Mammary epithelial cell (primary cell): Measurements from ENCODE around the gene RNF8.

Experiments
- EZH2 ChIP-seq: IDR thresholded peaks from 2 replicates; pipeline ENCODE4 v1.6.1; 2012; ENCODE audit warnings: low read length, inconsistent platforms, borderline replicate concordance
- TF ChIP-seq, protein P1 (sequence below), 2 donors: IDR thresholded peaks in 1 of 2; conservative IDR thresholded peaks in 1 of 2; 2 replicates each; pipeline ENCODE4 v1.5.1; 2011 to 2012; ENCODE audit warnings: inconsistent platforms in 2 of 2, low read length in 2 of 2, mild to moderate bottlenecking in 2 of 2, control low read depth in 1 of 2, low read depth in 1 of 2; ENCODE audit not compliant: insufficient read depth in 1 of 2; ENCODE audit errors: extremely low read depth in 1 of 2

DNA sequence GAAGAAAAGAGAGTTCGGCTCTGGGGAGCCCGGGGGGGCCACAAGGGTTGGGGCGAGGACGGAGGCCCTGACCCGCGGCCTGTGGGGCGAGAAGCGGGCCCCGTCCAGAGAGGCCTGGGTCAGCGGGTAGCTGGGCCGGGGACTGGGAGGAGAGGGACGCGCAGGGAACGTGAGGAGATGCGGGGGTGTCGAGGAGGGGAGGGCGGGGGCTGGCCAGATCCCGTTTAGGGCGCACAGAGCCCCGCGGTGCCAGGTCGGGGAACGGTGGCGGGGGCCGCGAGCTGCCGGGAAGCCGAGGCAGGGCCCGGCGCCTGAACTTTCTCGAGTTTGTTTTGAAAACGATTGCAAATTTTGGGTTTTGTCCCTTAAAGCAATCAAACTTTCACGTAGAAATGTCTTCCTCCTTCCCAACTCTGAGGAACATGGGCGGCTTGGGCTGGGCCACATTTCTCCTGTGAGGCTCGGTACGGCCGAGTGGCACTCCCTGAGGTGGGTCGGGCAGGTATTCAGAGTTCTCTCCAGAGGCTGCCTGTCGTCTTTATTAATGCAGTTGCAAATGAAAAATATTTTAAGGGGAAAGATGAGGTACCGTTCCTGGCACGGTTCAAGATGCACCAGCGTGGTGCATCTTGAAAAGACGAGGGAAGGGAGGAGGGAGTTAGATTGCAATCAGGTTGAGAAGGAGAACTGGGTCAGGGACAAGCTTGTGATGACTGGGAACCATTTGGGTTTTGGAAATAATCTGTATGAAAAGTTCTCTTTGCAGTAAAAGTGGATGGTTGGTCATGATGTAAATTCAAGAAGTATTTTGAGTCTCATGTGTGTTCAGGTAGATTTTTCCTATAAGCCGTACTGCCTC, 972 bp downstream of the RNF8 start:
- TF ChIP-seq, protein P1, sequence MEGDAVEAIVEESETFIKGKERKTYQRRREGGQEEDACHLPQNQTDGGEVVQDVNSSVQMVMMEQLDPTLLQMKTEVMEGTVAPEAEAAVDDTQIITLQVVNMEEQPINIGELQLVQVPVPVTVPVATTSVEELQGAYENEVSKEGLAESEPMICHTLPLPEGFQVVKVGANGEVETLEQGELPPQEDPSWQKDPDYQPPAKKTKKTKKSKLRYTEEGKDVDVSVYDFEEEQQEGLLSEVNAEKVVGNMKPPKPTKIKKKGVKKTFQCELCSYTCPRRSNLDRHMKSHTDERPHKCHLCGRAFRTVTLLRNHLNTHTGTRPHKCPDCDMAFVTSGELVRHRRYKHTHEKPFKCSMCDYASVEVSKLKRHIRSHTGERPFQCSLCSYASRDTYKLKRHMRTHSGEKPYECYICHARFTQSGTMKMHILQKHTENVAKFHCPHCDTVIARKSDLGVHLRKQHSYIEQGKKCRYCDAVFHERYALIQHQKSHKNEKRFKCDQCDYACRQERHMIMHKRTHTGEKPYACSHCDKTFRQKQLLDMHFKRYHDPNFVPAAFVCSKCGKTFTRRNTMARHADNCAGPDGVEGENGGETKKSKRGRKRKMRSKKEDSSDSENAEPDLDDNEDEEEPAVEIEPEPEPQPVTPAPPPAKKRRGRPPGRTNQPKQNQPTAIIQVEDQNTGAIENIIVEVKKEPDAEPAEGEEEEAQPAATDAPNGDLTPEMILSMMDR (conservative IDR thresholded peaks at IDR 0.05 in 1 of 2, IDR thresholded peaks at IDR 0.05 in 1 of 2; ENCODE audit: extremely low read depth in 1 of 2, insufficient read depth in 1 of 2, low read depth in 1 of 2, low read length in 2 of 2) = no peak
- TF ChIP-seq EZH2 = no peak
